HG02852 (cell line): ENCODE results near the gene SH2D6.
"Not testable (repeated sequence)": the region's sequence is repeated elsewhere in the genome, so short reads cannot be mapped to it uniquely, and the experiment has no call there.

Experiments
- ATAC-seq: cut with Tn5 transposase; IDR thresholded peaks from one replicate; pipeline ENCODE4 v1.9.1; 2021; ENCODE audit warnings: mild to moderate bottlenecking, moderate library complexity; ENCODE audit not compliant: unreplicated experiment

The SH2D6 gene

GRCh38 chr2:85418132-85419008 is at the start of gene SH2D6:
Gene SH2D6, plus strand, starts transcription at chr2:85418714. Its CDS starts 10,752 bp downstream, at chr2:85429466.
- peak; percentile 83 for ATAC-seq

GRCh38 chr2:85368921-85369320 is 49.6 kb upstream of the SH2D6 start:
- ATAC-seq = no peak

DNA sequence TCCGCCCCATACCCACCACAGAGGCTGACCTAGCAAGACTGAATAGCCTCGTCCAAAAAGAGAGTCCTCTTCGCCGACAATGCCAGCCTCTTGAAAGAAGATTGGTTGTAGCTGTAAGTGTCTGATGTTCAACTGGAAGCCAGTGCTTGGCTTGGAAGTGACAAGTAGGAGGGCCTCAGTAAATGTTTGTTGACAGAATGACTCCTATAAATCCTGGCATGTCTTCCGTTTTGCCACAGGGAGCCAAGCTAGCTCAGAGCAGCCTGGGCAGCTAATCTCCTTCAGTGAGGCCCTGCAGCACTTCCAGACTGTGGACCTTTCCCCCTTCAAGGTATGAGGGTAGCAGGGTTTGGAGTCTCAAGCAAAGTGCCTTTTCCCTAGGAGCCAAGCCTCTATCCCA is 49.0 kb upstream of the SH2D6 start:
- no peak for ATAC-seq

DNA sequence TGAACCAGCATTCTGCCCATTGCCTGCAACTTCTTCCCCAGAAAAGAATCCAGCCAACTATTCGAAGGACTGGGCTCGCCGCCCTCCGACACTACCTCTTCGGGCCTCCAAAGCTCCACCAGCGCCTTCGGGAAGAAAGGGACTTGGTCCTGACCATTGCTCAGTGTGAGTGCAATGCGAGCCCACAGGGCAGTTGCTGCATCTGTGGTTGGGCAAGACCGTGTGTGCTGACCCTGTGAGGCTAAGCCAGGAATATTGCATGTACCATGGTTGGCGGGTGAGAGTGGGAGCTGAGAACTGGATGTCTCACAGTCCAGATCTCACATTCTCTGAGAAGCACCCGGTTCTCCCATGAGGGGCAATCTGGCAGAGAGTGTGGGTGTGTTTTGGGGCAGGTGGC is 47.5 kb upstream of the SH2D6 start:
- no peak for ATAC-seq

DNA sequence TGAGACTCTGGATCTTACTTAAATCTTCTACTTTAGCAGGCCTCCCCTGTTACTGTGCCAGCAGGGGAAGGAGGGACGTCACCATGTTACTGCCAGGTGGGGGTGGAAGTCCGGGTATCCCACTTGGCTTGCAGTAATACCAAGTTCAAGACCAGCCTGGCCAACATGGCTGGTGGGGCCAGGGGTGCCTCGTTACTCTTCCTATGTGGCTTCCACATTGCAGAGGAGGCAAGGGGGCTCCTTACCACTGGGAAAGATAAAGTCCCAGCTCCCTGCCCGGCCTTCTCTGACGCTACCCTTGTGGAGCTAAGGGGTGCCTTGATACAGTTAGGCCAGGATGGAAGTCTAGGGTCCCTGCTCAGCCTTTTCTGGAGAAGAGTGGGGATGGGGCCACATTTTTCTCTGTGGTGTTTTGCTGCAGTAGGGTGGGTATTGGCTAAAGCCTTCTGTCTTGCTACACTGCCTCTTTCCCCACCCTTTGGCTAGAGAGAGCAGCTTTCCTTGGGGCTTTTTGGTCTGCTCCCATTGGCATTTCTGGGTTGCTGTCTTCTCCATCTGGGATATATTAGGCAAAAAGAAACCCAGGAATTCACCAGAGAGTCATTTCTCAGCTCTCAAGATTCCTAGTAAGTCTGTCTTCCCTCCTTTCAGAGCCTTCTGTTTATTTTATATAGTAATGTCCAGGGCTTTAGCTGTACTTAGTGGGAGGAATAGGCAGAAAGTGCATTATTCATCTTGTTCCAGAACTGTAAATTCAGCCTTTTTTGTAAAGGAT is 42.0 kb upstream of the SH2D6 start:
- ATAC-seq = no peak

GRCh38 chr2:85377083-85377482 is 41.4 kb upstream of the SH2D6 start:
- no peak for ATAC-seq

DNA sequence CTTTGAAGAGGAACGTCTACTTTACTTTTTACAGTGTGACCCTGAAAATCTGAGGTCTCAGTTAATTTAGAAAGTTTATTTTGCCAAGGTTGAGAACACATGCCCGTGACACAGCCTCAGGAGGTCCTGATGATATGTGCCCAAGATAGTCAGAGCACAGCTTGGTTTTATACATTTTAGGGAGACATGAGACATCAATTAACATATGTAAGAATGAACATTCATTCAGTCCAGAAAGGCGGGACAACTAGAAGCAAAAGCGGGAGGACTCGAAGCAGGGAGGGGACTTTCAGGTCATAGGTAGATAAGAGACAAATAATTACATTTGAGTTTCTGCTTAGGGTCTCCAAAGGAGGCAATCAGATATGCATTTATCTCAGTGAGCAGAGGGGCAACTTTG is 40.3 kb upstream of the SH2D6 start:
- ATAC-seq = no peak

GRCh38 chr2:85380048-85380447 is 38.5 kb upstream of the SH2D6 start:
- no peak for ATAC-seq

DNA sequence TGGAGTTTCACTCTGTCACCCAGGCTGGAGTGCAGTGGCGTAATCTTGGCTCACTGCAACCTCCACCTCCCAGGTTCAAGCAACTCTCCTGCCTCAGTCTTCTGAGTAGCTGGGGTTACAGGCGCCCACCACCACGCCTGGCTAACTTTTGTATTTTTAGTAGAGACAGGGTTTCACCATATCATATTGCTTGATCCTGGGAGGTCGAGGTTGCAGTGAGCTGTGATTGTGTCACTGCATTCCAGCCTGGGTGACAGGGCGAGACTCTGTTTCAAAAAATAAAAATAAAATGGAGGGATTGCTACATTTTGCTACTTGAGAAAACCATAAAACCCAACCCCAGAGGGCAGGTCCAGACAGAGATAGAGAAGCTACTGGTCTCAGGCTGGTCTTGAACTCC is 35.4 kb upstream of the SH2D6 start:
- not testable (repeated sequence) for ATAC-seq

DNA sequence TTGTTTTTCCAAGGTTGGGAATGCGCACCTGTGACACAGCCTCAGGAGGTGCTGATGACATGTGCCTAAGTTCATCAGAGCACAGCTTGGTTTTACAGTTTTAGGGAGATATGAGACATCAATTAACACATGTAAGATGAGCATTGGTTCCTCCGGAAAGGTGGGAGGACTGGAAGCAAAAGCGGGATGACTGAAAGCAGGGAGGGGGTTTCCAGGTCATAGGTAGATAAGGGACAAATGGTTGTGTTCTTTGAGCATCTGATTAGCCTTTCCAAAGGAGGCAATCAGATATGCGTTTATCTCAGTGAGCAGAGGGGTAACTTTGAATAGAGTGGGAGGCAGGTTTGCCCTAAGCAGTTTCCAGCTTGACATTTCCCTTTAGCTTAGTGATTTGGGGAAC is 34.7 kb upstream of the SH2D6 start:
- ATAC-seq = no peak

DNA sequence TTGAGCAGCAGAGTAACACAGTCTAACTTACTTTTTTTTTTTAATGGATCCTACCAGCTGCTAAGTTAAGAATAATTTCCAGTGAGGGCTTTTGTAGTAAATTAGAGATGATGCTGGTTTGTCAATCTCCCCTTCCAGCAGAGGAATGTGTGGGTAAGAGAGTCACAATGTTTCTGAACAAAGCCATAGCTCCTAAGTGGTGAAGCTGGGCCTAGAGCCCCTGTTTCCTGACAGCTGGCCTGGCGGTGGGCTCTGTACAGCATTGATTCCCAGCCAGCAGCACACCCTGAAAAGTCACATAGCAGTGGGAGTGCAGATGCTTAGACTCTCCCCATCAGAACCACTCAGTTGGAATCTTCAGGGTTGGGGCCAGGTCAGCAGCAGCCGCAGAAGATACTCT is 32.8 kb upstream of the SH2D6 start:
- ATAC-seq = no peak

GRCh38 chr2:85387754-85388153 is 30.8 kb upstream of the SH2D6 start:
- ATAC-seq = no peak

- no peak for ATAC-seq
Observed at GRCh38 chr2:85388878-85389538, 29.5 kb upstream of the SH2D6 start.

DNA sequence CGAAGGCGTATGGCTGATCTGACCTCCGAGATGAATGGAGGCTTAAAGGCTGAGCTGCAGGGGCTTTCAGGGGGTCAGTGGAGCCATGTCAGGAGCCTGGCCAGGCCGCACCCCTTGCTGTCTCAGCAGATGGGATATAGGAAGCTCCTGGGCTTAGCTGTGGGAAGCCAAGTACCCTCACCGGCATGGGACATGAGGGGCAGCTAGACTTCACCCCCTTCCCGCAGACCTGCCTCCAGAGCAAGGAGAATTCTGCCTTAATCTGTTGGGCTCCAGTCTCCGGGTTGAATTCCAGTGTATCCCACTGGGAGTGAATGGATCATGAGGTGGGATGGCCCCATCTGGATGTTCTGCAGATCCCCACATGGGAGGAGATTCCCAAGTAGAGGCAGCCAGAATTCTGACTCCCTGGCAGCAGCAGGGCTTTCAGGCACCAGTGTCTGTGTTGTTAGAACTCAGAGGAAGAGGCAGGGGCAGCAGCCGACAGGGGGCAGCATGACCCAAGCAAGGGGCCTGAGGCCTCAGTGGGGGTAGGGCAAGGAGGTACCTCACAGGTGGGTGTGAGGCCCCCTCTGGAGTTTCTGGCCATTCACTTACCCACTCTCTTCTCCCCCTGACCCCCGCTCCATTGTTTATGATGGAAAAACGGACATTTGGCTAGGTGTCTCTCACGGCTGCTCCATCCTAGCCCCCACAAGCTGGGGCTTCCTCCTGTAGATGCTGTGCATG is 27.4 kb upstream of the SH2D6 start:
- no peak for ATAC-seq

- no peak for ATAC-seq
Observed at GRCh38 chr2:85393836-85394235, 24.7 kb upstream of the SH2D6 start.

DNA sequence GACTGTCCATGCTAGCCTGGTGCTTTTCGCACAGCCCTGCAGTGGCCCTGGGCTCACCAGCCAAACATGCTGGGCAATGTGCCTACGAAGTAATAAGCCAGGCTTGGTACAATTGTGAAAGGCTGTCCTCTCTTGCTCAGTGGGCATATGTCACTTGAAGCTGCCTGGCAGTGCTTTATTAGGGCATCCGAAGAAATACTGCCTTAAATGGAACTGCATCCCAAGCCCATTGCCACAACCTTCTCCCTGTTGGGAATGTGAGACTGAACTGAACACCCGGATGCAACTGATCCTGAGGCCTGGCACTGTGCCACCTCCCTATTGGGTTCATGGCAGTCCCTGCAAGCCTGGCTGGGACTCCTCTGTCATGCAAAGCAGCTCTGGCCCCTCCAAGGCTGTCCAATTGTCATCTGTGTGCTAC is 24.2 kb upstream of the SH2D6 start:
- no peak for ATAC-seq

DNA sequence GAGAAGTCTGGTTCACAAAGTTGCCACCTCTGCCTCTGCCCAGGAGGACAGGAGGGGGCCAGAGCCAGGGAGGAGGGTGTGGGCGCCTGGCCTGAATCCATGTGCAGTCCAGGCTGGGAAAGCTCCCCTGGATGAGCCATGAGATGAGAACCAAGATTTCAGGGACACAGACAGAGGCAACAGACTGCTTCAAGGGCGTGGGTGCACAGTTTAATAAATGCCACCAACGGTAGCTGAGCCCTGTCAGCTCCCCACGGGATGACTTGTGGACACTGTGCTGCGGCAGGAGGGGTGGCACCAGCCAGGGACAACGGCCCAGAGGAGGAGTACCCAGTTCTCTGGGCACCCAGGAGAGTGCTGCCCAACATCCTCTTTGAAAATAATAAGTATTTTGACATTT is 23.5 kb upstream of the SH2D6 start:
- no peak for ATAC-seq

- no peak for ATAC-seq
Observed at GRCh38 chr2:85395912-85396475, 22.5 kb upstream of the SH2D6 start.

DNA sequence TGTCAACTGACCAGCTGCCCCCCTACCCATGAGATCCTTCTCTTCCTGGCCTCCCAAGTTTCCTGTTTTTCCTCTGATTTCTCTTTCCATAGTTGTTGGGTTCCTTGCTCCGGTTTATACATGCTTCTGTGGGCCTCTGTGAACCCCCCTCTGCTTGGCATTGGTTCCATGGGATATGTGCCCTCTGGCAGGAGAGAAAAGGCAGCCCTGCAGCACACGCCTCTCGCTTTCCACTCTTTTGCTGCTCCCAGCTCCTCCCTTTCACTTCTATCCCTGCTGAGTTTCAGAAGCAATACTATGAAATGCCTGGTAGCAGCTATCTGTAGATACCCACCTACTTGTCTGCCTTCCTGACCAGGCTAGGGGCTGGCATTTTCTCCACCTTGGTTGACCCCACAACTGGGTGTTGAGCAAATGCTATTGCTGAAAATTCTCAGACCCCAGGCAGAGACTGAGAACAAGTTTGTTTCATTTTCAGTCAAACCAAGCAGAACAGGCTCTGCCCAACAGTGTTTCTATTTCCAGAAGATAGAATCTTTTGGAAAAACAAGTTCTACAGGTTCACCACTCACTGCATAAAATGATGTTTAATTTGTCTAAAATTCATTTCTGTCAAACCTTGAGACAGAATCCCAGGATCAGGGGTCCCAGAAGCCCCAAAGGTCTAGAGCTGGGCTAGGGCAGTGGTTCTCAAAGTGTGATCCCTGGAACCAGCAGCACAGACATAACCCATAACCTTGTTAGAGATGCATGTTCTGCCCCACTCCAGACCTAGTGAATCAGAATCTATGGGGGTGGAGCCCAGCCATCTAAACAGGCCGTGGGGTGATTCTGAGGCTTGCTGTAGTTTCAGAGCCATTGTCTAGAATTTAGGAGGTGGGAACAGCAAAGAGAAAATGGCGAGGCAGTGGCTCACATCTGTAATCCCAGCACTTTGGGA is 21.7 kb upstream of the SH2D6 start:
- no peak for ATAC-seq
